HG02938 (cell line): ENCODE measurements around the gene ITGAE.

Source experiments
- ATAC-seq: cut with Tn5 transposase; IDR thresholded peaks from one replicate; pipeline ENCODE4 v1.9.1; 2021; ENCODE audit warnings: mild to moderate bottlenecking, moderate library complexity; ENCODE audit not compliant: unreplicated experiment

ITGAE gene

GRCh38 chr17:3762922-3763776, 37.8 kb downstream of the ITGAE start:
- peak; percentile 59 for ATAC-seq

DNA sequence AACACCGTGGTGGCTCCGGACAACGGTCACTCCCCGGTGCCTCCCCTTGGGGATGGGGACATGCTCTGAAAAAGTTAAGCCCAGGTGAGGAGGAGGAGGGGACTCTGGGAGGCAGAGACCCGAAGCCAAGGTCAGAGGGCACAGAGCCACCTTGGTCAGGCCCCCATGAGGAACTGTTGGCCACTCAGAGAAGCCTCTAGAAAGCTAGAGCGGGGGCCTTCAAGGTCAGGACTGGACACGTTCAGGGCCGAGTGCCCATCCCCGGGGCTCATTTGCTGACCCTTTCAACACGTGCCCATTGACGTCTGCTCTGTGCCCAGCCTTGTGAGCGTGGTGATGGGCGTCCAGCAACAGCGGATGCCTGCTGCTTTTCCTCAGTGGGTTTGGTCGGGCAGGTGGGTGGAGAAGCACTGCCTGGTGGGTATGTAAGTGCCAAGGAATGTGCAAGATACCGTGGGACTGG, 39.0 kb downstream of the ITGAE start:
- no peak for ATAC-seq

GRCh38 chr17:3761036-3761917, 39.7 kb downstream of the ITGAE start:
- no peak for ATAC-seq

GRCh38 chr17:3759597-3760216, 41.3 kb downstream of the ITGAE start:
- ATAC-seq: no peak

- no peak for ATAC-seq
Observed at GRCh38 chr17:3755335-3756030, 45.5 kb downstream of the ITGAE start.

GRCh38 chr17:3754458-3755334, 46.3 kb downstream of the ITGAE start:
- ATAC-seq: no peak

DNA sequence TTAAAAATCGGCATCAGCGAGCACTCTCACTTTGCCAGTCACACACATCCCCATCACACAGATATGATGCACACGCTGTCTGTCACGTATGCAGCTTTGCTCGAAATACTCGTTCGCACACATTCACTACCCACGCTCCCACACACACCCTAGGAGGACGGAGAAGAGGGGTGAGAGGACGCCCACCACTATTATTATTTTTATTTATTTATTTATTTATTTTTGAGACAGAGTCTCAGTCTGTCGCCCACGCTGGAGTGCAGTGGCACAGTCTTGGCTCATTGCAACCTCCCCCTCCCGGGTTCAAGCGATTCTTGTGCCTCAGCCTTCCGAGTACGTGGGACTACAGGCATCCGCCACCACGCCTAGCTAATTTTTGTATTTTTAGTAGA, 46.9 kb downstream of the ITGAE start:
- ATAC-seq: no peak

- no peak for ATAC-seq
Observed at GRCh38 chr17:3753624-3754023, 47.4 kb downstream of the ITGAE start.

DNA sequence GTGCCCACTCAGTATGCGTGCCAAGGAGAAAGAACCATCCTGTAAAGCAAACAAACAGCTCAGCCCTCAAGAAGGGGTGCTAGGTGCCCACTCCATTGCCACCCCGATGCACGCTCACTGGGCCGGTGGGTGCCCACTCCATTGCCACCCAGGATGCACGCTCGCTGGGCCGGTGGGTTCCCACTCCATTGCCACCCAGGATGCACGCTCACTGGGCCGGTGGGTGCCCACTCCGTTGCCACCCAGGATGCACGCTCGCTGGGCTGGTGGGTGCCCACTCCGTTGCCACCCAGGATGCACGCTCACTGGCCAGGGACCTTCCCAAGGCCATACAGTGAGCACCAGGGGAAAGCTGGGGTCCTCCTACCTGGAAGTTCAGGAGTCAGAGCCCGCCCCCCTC, 49.2 kb downstream of the ITGAE start:
- no peak for ATAC-seq

GRCh38 chr17:3750926-3751325, 50.1 kb downstream of the ITGAE start:
- no peak for ATAC-seq

- ATAC-seq: no peak
Observed at GRCh38 chr17:3750296-3750695, 50.7 kb downstream of the ITGAE start.

DNA sequence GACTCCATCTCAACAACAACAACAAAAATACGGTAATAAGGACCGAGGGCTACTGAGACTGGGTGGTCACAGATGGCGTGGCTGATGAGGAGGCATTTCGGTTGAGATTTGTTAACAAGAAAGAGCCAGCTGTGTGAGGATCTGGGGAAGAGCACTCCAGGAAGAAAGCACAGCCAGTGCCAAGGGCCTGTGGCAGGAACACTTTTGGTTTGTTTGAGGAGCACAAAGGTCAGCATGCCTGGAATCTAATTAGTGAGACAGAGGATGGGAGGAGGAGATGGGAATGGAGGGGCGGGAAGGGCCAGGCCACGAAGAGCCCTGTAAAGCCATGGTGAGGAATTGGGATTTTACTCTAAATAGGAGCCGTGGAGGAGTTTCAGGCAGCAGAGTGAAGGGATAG, 52.4 kb downstream of the ITGAE start:
- ATAC-seq: no peak

DNA sequence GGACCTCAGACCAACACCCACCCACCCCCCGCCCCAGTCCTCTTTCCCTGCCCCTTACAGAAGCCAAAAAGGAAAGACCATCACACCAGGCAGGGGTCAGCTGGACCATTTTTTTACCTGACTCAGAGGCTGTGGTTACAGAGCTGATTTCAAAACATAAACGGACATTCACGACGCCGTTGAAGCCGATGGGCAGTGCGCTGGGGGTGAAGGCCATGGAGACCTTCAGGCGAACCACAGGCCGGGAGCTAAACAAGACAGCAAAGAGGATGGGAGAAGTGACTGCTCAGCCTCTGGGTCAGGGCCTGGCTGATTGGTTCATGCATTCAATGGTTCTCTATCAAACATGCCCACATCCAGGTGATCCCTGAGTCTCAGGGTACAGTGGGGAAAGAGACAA, 53.2 kb downstream of the ITGAE start:
- ATAC-seq: no peak

DNA sequence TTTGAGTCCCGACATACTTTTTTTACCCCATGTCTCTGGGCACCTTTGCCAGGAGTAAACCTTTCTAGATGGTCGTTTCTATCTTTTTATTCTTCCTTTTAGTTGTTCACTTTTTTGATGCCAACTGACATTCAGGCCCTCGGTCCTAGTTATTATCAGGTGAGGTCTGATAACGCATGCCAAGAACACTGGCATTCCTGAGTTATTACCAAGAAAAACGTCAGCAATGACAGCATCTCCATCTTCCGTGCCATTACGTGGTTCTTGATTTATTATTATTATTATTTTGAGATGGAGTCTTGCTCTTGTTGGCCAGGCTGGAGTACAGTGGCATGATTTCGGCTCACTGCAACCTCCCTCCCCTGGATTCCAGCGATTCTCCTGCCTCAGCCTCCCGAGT, 55.9 kb downstream of the ITGAE start:
- no peak for ATAC-seq

- ATAC-seq: no peak
Observed at GRCh38 chr17:3744014-3744413, 57.0 kb downstream of the ITGAE start.

DNA sequence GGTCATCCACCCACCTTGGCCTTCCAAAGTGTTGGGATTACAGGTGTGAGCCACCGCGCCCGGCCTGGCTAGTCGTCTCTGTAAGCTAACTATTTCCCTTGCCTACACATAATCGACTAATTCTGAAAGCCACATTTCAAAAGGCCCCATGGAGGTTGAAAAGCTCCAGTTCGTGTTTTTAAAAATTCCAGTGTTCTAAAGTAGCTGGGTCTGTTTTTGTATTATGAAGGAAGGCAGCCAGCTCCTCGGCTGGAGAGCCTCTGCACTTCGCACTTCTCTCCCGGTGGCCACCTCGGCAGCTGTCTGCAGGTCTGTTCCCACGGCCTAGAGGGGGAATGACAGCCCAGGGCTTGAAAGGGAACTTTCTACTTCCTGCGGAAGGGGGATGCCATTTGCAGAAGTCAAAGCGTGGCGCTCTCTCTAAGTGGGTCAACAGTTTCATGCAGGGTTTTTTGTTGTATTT, 60.3 kb downstream of the ITGAE start:
- no peak for ATAC-seq

GRCh38 chr17:3739422-3740124, 61.4 kb downstream of the ITGAE start:
- no peak for ATAC-seq

DNA sequence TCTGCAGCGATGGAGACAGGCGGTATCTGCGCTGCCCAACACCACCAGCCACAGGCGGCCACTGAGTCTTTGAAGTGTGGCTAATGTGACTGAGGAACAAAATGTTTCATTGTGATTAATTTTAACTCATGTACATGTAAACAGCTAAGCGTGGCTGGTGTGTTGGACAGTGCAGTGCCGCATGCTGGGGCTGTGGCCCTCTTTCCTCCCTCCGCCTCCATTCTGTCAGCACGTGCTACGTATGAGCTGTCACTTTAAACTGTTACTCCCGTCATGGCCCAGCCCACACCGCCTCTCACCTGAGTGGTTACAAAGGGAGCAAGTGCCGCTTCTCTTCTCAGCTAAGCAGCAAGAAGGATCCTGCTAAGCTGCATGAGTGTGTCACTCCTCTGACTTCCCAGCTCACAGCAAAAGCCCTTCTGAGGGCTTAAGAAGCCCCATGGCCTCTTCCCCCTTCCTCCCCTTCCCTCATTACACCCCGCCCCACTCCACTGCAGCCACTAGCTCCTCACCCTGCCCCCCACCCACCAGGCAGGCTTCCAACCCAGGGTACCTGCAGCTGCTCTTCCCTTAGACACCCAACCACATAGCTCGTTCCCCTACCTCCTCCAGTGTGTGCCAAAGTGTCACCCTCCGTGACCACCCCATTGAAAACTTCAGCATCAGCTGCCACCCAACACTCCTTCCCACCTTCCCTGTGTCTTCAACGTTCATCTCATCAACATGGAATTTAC, 62.3 kb downstream of the ITGAE start:
- no peak for ATAC-seq
